Measurements from ENCODE around the gene ANKRD6.

Gene ANKRD6

GRCh38 chr6:89597372-89597771 lies 164.4 kb downstream of the ANKRD6 start:
- Histone ChIP-seq H3K9me3 (ENCODE audit: low read length) (no peaks in the 10 kb centered on the region), H3K27me3 (ENCODE audit: insufficient read depth, low read length) (no peaks in the 10 kb centered on the region), H3K4me3 (ENCODE audit: low read length) (no peak overlapping the region), H3K4me1 (ENCODE audit: insufficient read depth, low read length) (no peaks in the 10 kb centered on the region), H2AFZ (ENCODE audit: low read depth, low read length) (no peak overlapping the region), H3K36me3 (ENCODE audit: insufficient read depth, low read length) (peaks cover 19% of the 10 kb centered on the region)

- Histone ChIP-seq H3K9me3 (ENCODE audit: low read length) (no peaks in the 10 kb centered on the region), H2AFZ (ENCODE audit: low read depth, low read length) (no peak overlapping the region), H3K4me1 (ENCODE audit: insufficient read depth, low read length) (no peaks in the 10 kb centered on the region), H3K36me3 (ENCODE audit: insufficient read depth, low read length) (peaks cover 22% of the 10 kb centered on the region), H3K27me3 (ENCODE audit: insufficient read depth, low read length) (no peaks in the 10 kb centered on the region), H3K4me3 (ENCODE audit: low read length) (no peak overlapping the region)
These were observed 165.0 kb downstream of the ANKRD6 start for GRCh38 chr6:89597988-89598387.

GRCh38 chr6:89599727-89600126 lies 166.8 kb downstream of the ANKRD6 start:
- H3K4me1 ChIP-seq (ENCODE audit: insufficient read depth, low read length), result no peaks in the 10 kb centered on the region
- H2AFZ ChIP-seq (ENCODE audit: low read depth, low read length), result no peak overlapping the region
- H3K36me3 ChIP-seq (ENCODE audit: insufficient read depth, low read length), result peaks cover 26% of the 10 kb centered on the region
- no peak overlapping the region for H3K4me3 ChIP-seq (ENCODE audit: low read length)
- H3K9me3 ChIP-seq (ENCODE audit: low read length), result no peaks in the 10 kb centered on the region
- H3K27me3 ChIP-seq (ENCODE audit: insufficient read depth, low read length), result no peaks in the 10 kb centered on the region

- Histone ChIP-seq H3K4me1 (ENCODE audit: insufficient read depth, low read length) (no peaks in the 10 kb centered on the region), H2AFZ (ENCODE audit: low read depth, low read length) (no peak overlapping the region), H3K27me3 (ENCODE audit: insufficient read depth, low read length) (no peaks in the 10 kb centered on the region), H3K9me3 (ENCODE audit: low read length) (no peaks in the 10 kb centered on the region), H3K4me3 (ENCODE audit: low read length) (no peak overlapping the region), H3K36me3 (ENCODE audit: insufficient read depth, low read length) (peaks cover 29% of the 10 kb centered on the region)
These were observed 169.2 kb downstream of the ANKRD6 start for GRCh38 chr6:89602166-89602565.

GRCh38 chr6:89604653-89605052 lies 171.7 kb downstream of the ANKRD6 start:
- H2AFZ ChIP-seq (ENCODE audit: low read depth, low read length), result no peak overlapping the region
- H3K4me1 ChIP-seq (ENCODE audit: insufficient read depth, low read length), result no peaks in the 10 kb centered on the region
- peaks cover 37% of the 10 kb centered on the region for H3K36me3 ChIP-seq (ENCODE audit: insufficient read depth, low read length)
- H3K4me3 ChIP-seq (ENCODE audit: low read length), result no peak overlapping the region
- no peaks in the 10 kb centered on the region for H3K27me3 ChIP-seq (ENCODE audit: insufficient read depth, low read length)
- no peaks in the 10 kb centered on the region for H3K9me3 ChIP-seq (ENCODE audit: low read length)

- Histone ChIP-seq H3K36me3 (ENCODE audit: insufficient read depth, low read length) (peaks cover 43% of the 10 kb centered on the region), H3K9me3 (ENCODE audit: low read length) (no peaks in the 10 kb centered on the region), H3K4me3 (ENCODE audit: low read length) (no peak overlapping the region)
These were observed 172.9 kb downstream of the ANKRD6 start for GRCh38 chr6:89605861-89606260.

GRCh38 chr6:89610149-89610642 lies 177.2 kb downstream of the ANKRD6 start:
- H2AFZ ChIP-seq (ENCODE audit: low read depth, low read length), result no peak overlapping the region
- peaks cover 41% of the 10 kb centered on the region for H3K36me3 ChIP-seq (ENCODE audit: insufficient read depth, low read length)
- no peak overlapping the region for H3K4me3 ChIP-seq (ENCODE audit: low read length)
- H3K4me1 ChIP-seq (ENCODE audit: insufficient read depth, low read length), result no peaks in the 10 kb centered on the region
- no peaks in the 10 kb centered on the region for H3K9me3 ChIP-seq (ENCODE audit: low read length)
- no peaks in the 10 kb centered on the region for H3K27me3 ChIP-seq (ENCODE audit: insufficient read depth, low read length)

More at GRCh38 chr6:89605861-89606260, 172.9 kb downstream of the ANKRD6 start:
- no peak overlapping the region for H2AFZ ChIP-seq (ENCODE audit: low read depth, low read length)
- no peaks in the 10 kb centered on the region for H3K27me3 ChIP-seq (ENCODE audit: insufficient read depth, low read length)
- H3K4me1 ChIP-seq (ENCODE audit: insufficient read depth, low read length), result no peaks in the 10 kb centered on the region

GRCh38 chr6:89611666-89612065 lies 178.7 kb downstream of the ANKRD6 start:
- Histone ChIP-seq H3K4me1 (ENCODE audit: insufficient read depth, low read length) (no peaks in the 10 kb centered on the region), H3K4me3 (ENCODE audit: low read length) (no peak overlapping the region), H3K9me3 (ENCODE audit: low read length) (no peaks in the 10 kb centered on the region), H3K36me3 (ENCODE audit: insufficient read depth, low read length) (peaks cover 42% of the 10 kb centered on the region), H3K27me3 (ENCODE audit: insufficient read depth, low read length) (no peaks in the 10 kb centered on the region), H2AFZ (ENCODE audit: low read depth, low read length) (no peak overlapping the region)

- Histone ChIP-seq H3K9me3 (ENCODE audit: low read length) (no peaks in the 10 kb centered on the region), H3K36me3 (ENCODE audit: insufficient read depth, low read length) (peaks cover 46% of the 10 kb centered on the region), H3K4me3 (ENCODE audit: low read length) (no peak overlapping the region), H3K27me3 (ENCODE audit: insufficient read depth, low read length) (no peaks in the 10 kb centered on the region), H3K4me1 (ENCODE audit: insufficient read depth, low read length) (no peaks in the 10 kb centered on the region), H2AFZ (ENCODE audit: low read depth, low read length) (no peak overlapping the region)
These were observed 179.2 kb downstream of the ANKRD6 start for GRCh38 chr6:89612121-89612520.

GRCh38 chr6:89613790-89614189 lies 180.8 kb downstream of the ANKRD6 start:
- no peaks in the 10 kb centered on the region for H3K27me3 ChIP-seq (ENCODE audit: insufficient read depth, low read length)
- H2AFZ ChIP-seq (ENCODE audit: low read depth, low read length), result no peak overlapping the region
- H3K9me3 ChIP-seq (ENCODE audit: low read length), result no peaks in the 10 kb centered on the region
- no peaks in the 10 kb centered on the region for H3K4me1 ChIP-seq (ENCODE audit: insufficient read depth, low read length)
- H3K36me3 ChIP-seq (ENCODE audit: insufficient read depth, low read length), result peaks cover 49% of the 10 kb centered on the region
- H3K4me3 ChIP-seq (ENCODE audit: low read length), result no peak overlapping the region

GRCh38 chr6:89615882-89616281 lies 182.9 kb downstream of the ANKRD6 start:
- Histone ChIP-seq H3K4me1 (ENCODE audit: insufficient read depth, low read length) (no peaks in the 10 kb centered on the region), H3K4me3 (ENCODE audit: low read length) (no peak overlapping the region), H3K27me3 (ENCODE audit: insufficient read depth, low read length) (no peaks in the 10 kb centered on the region), H2AFZ (ENCODE audit: low read depth, low read length) (no peak overlapping the region), H3K9me3 (ENCODE audit: low read length) (no peaks in the 10 kb centered on the region), H3K36me3 (ENCODE audit: insufficient read depth, low read length) (peaks cover 44% of the 10 kb centered on the region)

GRCh38 chr6:89616531-89616930 lies 183.6 kb downstream of the ANKRD6 start:
- H3K27me3 ChIP-seq (ENCODE audit: insufficient read depth, low read length), result no peaks in the 10 kb centered on the region
- H2AFZ ChIP-seq (ENCODE audit: low read depth, low read length), result no peak overlapping the region
- no peaks in the 10 kb centered on the region for H3K4me1 ChIP-seq (ENCODE audit: insufficient read depth, low read length)
- peaks cover 43% of the 10 kb centered on the region for H3K36me3 ChIP-seq (ENCODE audit: insufficient read depth, low read length)
- no peaks in the 10 kb centered on the region for H3K9me3 ChIP-seq (ENCODE audit: low read length)
- H3K4me3 ChIP-seq (ENCODE audit: low read length), result no peak overlapping the region

- Histone ChIP-seq H3K27me3 (ENCODE audit: insufficient read depth, low read length) (no peaks in the 10 kb centered on the region), H3K36me3 (ENCODE audit: insufficient read depth, low read length) (peaks cover 48% of the 10 kb centered on the region), H3K9me3 (ENCODE audit: low read length) (no peaks in the 10 kb centered on the region), H2AFZ (ENCODE audit: low read depth, low read length) (no peak overlapping the region), H3K4me1 (ENCODE audit: insufficient read depth, low read length) (no peaks in the 10 kb centered on the region), H3K4me3 (ENCODE audit: low read length) (no peak overlapping the region)
These were observed 185.1 kb downstream of the ANKRD6 start for GRCh38 chr6:89618026-89618425.

GRCh38 chr6:89619567-89619966 lies 186.6 kb downstream of the ANKRD6 start:
- Histone ChIP-seq H3K9me3 (ENCODE audit: low read length) (no peaks in the 10 kb centered on the region), H3K36me3 (ENCODE audit: insufficient read depth, low read length) (peaks cover 63% of the 10 kb centered on the region), H3K27me3 (ENCODE audit: insufficient read depth, low read length) (no peaks in the 10 kb centered on the region), H3K4me1 (ENCODE audit: insufficient read depth, low read length) (no peaks in the 10 kb centered on the region), H3K4me3 (ENCODE audit: low read length) (no peak overlapping the region), H2AFZ (ENCODE audit: low read depth, low read length) (no peak overlapping the region)
